GM18867 (cell line): ENCODE measurements around the gene PHYHD1.
"Not testable (repeated sequence)": the region's sequence is repeated elsewhere in the genome, so short reads cannot be mapped to it uniquely, and the experiment has no call there.

Experiments
- ATAC-seq: cut with Tn5 transposase; IDR thresholded peaks from one replicate; pipeline ENCODE4 v1.9.1; 2021; ENCODE audit warnings: mild to moderate bottlenecking, moderate library complexity; ENCODE audit not compliant: unreplicated experiment

PHYHD1 gene

DNA sequence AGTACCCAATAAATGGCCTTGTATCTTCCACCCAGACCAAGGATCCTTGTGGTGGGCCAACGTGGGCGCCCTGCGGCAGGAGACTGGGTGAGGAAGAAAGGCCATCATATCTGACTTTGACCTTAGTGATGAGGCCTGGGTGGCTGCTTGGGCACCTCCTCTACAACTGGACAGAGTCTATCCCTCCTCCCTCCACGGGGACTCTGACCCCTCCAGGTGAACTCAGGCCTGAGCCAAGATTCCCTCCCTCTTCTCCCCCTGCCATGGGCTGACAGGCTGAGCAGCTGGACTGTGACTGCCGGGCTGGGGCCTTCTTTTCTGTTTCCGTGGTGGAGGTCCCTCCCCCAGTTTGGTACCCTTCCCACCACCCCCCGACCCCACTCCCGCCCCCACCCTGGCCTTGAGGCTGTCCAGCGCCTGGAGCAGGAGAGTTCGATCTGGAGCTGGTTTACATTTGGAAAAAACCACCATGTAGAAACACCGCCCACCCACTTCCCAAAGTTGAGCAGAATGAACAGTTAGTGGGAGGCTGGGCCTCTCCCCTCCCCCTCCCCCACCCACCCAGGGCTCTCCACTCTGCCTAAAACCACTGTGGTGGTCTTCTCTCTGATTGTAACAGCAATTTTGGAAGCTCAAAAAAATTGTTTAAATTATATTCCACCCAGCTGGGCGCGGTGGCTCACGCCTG lies 1.2 kb upstream of the PHYHD1 start:
- no peak for ATAC-seq

DNA sequence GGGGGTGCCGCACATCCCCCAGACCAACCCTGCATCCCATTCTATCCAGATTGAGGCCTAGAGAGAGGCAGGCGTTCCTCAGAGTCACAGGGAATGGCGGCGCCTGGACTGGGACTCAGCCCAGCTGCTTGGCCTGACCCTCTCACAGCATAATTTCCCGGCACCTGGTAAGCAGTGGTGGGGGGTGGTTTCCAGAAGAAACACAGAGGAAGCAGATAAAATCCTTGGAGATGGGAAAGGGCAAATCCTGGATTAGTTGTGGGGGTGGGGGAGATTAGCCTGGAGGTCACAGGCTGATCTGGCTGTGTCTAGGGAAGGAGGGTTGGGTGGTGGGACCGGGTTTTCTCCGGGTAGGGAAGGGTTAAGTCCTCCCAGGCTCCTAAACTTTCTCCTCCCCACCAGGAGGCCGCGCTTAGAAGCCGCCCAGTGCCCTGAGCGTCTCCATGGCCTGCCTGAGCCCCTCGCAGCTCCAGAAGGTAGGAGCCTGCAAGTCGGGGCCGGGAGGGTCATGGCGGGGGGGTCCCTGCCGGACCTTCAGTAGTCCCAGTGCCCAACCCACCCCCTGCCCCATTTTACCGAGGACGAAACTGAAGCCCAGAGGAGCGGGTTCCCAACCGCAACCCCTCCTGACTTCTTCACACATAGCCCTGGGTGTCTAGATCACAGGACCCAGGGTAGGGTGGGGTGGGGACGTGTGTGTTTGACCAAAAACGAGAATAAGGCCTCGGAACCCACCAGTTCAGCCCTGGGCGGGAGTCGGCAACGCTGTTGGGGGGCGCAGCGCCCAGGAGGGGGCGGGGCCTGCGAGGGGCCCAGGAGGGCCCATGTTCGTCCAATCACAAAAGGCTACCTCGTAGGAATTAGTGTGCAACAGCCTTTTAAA lies 1.3 kb downstream of the PHYHD1 start:
- no peak for ATAC-seq

DNA sequence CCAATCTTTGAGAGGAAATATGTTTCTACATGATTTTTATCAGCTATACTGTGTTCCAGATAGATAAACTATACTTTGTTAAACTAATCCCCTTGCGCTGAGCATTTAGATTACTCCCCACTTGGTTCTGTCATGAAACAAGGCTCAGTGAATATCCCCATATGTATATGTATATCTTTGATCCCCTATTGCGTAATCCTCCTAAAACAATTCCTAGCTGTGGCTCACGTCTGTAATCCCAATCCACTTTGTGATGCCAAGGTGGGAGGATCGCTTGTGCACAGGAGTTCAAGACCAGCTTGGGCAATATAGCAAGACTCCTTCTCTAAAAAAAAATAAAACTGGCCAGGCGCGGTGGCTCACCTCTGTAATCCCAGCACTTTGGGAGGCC lies 2.7 kb downstream of the PHYHD1 start:
- ATAC-seq = no peak

DNA sequence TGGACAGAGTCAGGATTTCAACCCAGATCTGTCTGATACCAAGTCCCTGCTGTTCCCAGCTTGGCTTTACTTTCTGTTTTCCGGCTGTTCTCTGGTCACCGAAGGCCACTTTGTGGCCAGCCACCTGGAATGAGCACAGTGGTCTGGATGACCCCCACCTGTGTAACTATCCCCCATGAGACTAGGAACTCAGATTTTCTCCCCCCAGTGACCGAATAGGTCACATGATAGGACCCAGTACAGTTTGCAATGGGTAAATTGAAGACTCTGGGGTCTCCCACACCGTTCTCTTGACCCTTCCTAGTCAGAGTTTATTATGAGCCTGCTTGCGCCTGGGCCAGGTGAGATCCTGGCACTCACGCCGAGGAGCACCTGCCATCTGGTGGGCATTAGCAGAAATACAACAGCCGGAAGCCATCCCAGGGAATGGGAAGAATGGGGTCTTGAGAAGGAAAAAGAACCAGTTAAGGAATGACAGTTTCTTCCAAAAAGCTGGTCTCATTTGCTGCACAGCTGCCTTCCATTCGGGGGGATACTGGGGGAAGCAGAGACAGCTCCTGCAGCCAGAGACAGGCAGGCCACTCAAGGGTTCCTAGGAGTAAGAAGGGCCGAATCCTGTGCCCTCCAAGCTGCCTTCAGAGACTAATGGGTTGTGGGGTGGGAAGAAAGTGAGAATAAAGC lies 7.1 kb downstream of the PHYHD1 start:
- no peak for ATAC-seq

DNA sequence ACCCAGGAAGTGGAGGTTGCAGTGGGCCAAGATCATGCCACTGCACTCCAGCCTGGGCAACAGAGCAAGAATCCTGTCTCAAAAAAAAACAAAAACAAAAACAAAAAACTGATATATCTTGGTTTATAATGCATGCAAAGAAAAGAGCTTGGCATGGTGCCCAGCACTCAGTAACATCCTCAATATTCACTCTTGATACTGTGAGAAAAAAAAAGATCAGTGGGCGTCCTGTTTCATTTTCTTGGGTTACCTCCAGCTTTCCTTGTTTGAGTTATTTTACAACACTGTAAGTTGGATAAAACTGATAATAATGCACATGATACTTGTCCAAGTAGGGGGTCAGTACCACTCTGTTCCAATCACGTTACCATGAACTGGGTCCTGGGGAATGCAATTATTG lies 7.8 kb downstream of the PHYHD1 start:
- no peak for ATAC-seq

DNA sequence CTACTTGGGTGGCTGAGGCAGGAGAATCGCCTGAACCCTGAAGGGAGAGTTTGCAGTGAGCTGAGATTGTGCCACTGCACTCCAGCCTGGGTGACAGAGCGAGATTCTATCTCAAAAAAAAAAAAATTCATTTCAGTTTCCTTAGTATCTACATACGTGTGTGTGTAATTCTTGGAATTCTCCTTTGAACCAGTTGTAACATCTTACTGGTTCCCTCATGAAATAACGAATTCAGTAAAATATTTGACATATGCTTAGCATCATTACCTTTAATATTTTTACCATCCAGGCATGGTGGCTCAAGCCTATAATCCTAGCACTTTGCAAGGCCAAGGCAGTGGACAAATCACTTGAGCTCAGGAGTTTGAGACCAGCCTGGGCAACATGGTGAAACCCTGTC lies 8.8 kb downstream of the PHYHD1 start:
- no peak for ATAC-seq

DNA sequence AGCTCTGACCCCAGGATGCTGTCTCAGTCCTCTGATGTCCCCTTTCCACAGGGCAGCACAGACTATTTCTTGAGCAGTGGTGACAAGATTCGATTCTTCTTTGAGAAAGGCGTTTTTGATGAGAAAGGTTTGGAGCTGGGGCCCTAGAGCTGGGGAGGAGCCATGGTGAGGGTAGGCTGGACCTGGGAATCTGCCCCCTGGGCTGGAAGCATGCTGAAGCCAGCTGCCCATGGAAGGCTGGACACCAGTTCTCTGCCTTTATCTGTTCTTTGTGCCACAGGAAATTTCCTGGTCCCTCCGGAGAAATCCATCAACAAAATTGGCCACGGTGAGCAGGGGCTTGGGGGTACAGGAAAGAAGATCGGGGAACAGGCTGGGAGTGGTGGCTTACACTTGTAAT lies 12.9 kb downstream of the PHYHD1 start:
- no peak for ATAC-seq

DNA sequence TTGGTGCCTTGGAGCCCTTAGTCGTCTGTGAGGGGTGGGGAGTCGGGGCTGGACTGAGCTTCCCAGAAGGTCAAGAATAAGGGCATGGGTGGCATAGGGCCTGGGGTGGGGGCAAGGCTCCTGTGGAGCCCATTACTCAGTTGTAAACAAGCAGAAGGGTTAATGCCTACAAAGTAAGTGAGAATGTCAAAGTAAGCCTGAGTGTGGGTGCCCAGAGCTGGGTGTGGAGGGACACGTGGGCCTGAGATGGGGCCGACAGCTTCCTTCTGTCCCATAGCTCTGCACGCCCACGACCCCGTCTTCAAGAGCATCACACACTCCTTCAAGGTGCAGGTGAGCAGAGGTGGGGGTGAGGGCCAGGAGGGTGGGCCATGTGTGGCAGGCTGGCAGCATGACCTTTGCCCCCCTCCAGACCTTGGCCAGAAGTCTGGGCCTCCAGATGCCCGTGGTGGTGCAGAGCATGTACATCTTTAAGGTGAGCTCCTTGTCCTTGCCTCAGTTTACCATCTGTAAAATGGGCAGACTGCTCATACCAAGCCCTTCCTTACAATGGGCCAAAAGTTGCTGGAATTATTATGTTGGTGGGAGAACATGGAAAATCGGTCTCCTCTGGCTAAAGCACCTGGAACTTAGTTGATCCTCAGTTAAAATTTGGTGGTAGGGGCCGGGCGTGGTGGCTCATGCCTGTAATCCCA lies 15.5 kb downstream of the PHYHD1 start:
- ATAC-seq = no peak

DNA sequence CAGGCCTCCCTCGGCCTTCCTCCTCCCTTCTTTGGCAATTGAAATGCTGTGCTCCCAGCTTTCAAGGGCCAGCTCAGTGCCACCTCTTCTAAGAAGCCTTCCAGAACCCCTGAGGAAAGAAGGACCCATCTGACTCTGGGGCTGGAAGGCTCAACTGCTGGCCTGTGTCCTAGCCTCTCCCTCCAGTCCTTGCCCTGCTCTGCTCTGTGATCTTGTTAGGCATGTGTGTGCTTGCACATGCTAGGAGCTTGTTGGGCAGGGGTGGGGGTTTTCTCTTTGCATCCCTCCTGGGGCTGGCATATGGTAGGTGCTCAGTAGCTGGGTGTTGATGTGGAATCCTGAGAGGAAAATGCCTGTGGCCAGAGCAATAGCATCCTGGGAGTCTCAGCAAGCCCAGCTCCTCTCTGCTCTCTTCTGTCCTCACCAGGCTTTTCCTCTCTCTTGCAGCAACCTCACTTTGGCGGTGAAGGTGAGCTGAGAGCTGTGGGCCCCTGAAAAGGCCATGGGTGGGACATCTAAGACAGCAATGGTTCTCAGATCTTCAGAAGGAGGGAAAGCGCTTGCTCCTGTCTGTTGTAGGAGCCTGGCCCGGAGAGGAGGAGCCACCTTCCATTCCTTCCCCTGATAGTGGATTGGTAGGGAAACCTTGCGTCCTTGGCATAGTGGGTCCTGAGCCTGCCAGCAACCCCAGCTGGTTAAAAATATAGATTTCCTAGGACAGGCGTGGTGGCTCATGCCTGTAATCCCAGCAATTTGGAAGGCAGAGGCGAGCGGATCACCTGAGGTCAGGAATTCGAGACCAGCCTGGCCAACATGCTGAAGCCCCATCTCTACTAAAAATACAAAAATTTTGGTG lies 16.8 kb downstream of the PHYHD1 start:
- no peak for ATAC-seq

DNA sequence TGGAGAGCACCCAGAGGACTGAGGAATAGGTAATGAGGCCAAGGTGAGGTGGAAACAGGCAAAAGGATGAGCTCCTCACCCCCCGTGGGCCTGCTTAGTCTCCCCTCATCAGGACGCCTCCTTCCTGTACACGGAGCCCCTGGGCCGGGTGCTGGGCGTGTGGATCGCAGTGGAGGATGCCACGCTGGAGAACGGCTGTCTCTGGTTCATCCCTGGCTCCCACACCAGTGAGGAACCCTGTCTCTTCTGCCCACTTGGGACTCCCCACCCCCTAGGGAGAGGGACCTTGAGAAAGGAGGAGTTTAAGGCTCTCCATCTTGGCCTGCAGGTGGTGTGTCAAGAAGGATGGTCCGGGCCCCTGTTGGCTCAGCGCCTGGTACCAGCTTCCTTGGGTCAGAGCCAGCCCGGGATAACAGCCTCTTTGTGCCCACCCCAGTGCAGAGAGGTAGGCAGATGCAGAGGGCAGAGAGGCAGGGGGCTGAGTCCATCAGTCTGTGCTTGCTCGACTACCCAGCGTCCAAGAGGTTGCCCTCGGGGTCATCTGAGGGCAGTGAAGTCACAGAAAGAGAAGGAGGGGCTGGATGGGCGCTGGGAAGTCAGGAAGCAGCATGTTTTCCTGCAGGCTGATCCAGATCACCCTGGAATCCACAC lies 19.6 kb downstream of the PHYHD1 start:
- ATAC-seq = no peak

DNA sequence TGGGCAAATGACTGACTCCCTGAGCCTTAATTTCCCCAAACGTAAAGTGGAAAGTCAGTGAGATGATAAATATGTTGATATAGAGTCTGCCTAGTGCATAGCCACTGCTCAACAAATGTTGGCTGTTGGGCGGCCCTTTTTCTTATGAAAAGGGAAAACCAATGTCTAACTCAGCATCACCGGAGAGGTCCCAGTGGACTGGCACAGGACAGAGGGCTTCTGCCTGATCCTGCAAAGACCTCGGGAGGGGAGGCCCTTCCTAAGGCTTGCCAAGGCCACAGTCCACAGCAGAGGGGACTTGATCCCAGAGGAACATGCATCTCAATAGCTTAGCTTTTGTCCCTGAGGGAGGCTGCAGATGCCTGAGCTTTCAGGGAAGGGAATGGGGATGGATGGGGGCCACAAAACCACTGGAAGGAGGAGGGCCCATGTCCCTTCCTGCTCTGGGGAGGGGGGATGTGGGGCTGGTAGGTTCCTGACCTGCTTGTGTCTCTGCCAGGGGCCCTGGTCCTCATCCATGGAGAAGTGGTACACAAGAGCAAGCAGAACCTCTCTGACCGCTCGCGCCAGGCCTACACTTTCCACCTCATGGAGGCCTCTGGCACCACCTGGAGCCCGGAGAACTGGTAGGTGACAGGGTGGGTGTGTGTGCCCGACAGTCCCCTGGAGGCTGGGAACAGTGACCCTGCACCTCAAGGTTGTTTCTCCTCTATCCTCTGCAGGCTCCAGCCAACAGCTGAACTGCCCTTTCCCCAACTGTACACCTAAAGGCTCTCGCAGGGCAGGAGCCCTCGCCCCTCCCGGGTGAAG lies 20.4 kb downstream of the PHYHD1 start:
- ATAC-seq = no peak

DNA sequence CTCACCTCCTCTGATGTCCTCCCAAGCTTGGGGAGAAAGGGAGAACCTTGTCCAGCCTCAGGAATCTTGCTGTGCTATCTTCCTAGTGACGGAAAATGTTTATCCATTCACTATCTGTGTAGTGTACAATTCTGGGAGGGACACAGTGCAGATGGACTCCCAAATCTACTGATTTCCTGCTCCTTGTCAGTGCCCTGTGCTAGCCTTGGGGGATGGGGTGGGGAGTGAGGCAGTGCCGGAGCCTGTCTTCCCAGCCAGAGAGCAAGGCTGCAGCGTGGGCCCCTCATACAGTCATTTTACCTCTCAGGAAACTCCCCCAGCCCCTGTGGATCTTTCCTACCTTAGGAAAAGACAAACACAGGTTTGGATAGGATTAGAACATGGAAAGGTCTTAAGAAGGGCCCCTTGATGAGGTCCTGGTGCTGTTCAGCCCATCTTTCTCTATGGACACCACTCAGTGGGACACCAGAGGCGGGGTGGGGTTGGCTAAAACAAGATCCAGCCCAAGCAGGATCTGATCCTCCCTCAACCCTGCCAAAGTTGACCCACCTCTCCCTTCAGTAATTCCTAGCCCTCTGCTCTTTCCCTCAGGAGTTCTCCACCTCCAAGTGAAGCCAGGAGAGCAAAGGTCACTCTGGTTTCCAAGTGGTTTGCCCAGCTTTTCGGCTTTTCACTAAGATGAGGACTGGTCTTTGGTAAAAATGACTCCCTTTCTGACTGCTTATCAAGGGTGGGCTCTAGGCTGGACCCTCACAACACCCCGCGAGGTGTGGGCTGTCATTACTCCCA lies 23.2 kb downstream of the PHYHD1 start:
- no peak for ATAC-seq

DNA sequence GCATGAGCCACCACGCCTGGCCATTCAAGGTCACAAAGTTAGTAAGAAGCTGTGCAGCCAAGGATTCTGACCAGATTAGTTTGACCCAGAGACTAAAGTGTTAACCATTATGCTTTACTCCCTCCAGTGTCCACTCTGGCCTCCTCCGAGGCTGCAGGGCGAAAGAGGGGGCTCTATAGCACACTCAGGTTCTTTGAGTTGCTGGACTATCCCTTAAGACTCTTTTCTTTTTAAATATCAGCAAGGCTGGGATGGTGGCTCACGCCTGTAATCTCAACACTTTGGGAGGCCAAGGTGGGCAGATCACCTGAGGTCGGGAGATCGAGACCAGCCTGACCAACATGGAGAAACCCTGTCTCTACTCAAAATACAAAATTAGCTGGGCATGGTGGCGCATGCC lies 24.2 kb downstream of the PHYHD1 start:
- not testable (repeated sequence) for ATAC-seq

DNA sequence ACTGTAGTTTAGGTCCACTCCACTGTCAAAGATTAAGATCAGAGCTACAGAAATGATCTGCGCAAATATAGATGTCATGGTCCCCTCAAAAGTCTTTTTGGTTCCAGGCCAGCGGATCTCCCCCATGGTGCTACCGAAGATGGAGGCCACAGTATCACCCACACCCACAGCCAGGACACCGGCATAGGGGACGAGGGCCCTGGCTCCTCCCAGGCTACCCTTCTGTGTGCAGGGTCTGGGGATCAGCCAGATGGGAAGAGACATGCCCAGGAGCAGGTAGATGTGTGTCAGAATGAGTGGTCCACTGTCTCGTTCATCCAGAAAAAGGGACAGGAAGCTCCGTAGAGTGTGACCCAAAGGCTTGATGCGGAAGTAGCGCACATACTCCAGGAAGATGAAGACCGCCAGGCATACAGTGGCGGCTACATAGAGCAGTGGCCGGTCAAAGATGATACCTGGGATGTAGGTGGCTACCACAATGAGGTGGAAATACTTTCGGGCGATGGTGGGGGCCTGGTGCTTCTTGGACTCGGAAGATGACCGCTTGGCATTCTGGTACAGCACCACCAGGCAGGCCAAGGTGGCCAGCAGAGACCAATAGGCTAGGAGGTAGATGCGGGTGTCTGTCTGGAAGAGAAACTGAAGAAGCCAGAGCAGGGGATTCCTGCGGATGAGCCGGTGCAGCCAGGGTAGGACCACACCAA lies 25.2 kb downstream of the PHYHD1 start:
- ATAC-seq = no peak

DNA sequence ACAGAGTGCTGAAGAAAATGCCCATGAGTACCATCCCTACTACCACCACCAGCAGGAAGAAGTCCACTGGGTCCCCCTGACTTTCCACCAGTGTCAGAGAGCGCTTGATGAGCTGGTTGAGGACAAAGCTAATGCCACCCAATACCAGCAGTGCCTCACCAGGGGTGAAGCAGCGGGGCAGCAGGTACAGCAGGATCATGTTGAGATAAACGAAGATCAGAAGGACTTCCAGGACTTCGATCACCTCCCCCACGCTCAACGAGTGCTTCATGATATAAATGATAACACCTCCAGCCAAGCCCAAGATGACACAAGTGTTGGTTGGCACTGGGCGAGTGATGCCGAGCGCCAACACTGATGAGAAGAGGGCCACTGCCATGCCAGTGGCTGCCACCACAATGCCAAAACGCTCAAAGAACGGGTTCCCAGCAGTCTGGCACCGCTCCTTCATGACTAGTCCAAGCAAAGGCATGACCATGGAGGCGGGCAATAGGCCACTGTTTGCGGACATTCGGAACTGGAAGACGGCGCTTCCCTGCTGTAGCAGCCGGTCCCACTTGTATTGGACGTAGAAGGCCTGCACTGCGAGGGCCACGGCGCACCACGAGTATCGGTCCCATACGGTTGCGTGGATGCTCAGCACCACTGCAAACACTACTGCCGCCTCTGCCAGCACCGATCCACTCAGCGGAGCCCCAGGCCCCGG lies 25.9 kb downstream of the PHYHD1 start:
- no peak for ATAC-seq

DNA sequence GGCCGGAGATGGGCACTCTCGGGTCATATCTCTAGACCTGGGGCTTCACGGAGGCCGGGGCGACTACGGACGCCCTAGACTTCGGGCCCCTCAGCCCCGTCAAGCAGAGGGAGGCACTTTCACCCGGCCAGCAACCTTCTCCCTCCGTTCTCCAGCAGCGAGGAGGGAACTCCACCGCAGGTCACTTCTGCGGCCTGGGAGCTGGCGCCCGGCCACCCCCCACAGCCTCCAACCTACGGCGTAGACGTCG lies 26.4 kb downstream of the PHYHD1 start:
- no peak for ATAC-seq
